ENCODE results near the gene SLC17A9. TPM values are rescaled to one million over a fixed set of nuclear protein-coding genes. Genes with fewer than 3 reads are reported as not detected.

SLC17A9 gene
- total RNA-seq, 5 donors from 2014 or later (not counting 1 experiment from before 2014, with no cell fraction given) = 5.3 to 8.8 (median 8.3) TPM

GRCh38 chr20:62998449-62998848 is 45.9 kb downstream of the SLC17A9 start:
- Histone ChIP-seq H3K27me3 (replicated peaks in 1 of 2; ENCODE audit: control insufficient read depth in 2 of 2, extremely low read depth in 1 of 2, insufficient read depth in 2 of 2, low read length in 1 of 2) (peaks cover 0 to 88% of the 10 kb centered on the region in 2 experiments), H3K9me3 (no peaks in the 10 kb centered on the region), H3K27ac (ENCODE audit: low read length) (no peak overlapping the region), H3K4me1 (ENCODE audit: control insufficient read depth in 1 of 2, extremely low read depth in 1 of 2, insufficient read depth in 2 of 2, low read length in 2 of 2) (peaks cover 0 to 8% of the 10 kb centered on the region in 2 experiments), H3K36me3 (ENCODE audit: control insufficient read depth in 2 of 2, extremely low read depth in 1 of 2, insufficient read depth in 1 of 2, low read length in 1 of 2) (no peaks in the 10 kb centered on the region), H3K4me3 (ENCODE audit: control insufficient read depth in 1 of 2, extremely low read depth in 1 of 2, low read length in 1 of 2) (no peak overlapping the region)
- H3K27me3 Mint-ChIP-seq = peaks cover 30 to 77% of the 10 kb centered on the region in 2 donors
- no peak overlapping the region for H3K4me3 Mint-ChIP-seq
- no peaks in the 10 kb centered on the region for H3K9me3 Mint-ChIP-seq
- H3K27ac Mint-ChIP-seq = no peak overlapping the region
- ATAC-seq (replicated peaks in 1 of 4) = no peak
- no peak for DNase-seq
- POLR2A ChIA-PET = no interaction called here
- WGBS (ENCODE audit: insufficient coverage) = 68% methylated on average over 5 of the region's 5 CpGs
- H3K36me3 Mint-ChIP-seq = no peaks in the 10 kb centered on the region
- peaks cover 0 to 5% (median 4%) of the 10 kb centered on the region in 3 donors for H3K4me1 Mint-ChIP-seq
- CTCF ChIA-PET = no interaction called here

- Histone ChIP-seq H3K4me1 (ENCODE audit: control insufficient read depth in 1 of 2, extremely low read depth in 1 of 2, insufficient read depth in 2 of 2, low read length in 2 of 2) (peaks cover 0 to 9% of the 10 kb centered on the region in 2 experiments), H3K27me3 (replicated peaks in 1 of 2; ENCODE audit: control insufficient read depth in 2 of 2, extremely low read depth in 1 of 2, insufficient read depth in 2 of 2, low read length in 1 of 2) (peaks cover 0 to 84% of the 10 kb centered on the region in 2 experiments), H3K27ac (ENCODE audit: low read length) (no peak overlapping the region), H3K9me3 (no peaks in the 10 kb centered on the region), H3K4me3 (ENCODE audit: control insufficient read depth in 1 of 2, extremely low read depth in 1 of 2, low read length in 1 of 2) (no peak overlapping the region), H3K36me3 (ENCODE audit: control insufficient read depth in 2 of 2, extremely low read depth in 1 of 2, insufficient read depth in 1 of 2, low read length in 1 of 2) (no peaks in the 10 kb centered on the region)
- ATAC-seq (replicated peaks in 1 of 4) = peak in 1 of 4 experiments; percentile 29
- Mint-ChIP-seq H3K36me3 (no peaks in the 10 kb centered on the region), H3K9me3 (no peaks in the 10 kb centered on the region), H3K27me3 (peaks cover 39 to 81% of the 10 kb centered on the region in 2 donors), H3K4me3 (no peak overlapping the region), H3K4me1 (peaks cover 3 to 10% (median 5%) of the 10 kb centered on the region in 3 donors), H3K27ac (no peak overlapping the region)
- ChIA-PET CTCF (no interaction called here), POLR2A (no interaction called here)
- 22% methylated on average over 14 of the region's 16 CpGs for WGBS (ENCODE audit: insufficient coverage)
- DNase-seq = no peak
Observed at GRCh38 chr20:62999580-62999979, 47.1 kb downstream of the SLC17A9 start.

- POLR2A ChIA-PET = no interaction called here
- H3K27ac Mint-ChIP-seq = no peak overlapping the region
- ATAC-seq (replicated peaks in 1 of 4) = no peak
- no peak for DNase-seq
- Histone ChIP-seq H3K27me3 (replicated peaks in 1 of 2; ENCODE audit: control insufficient read depth in 2 of 2, extremely low read depth in 1 of 2, insufficient read depth in 2 of 2, low read length in 1 of 2) (peaks cover 0 to 84% of the 10 kb centered on the region in 2 experiments), H3K27ac (ENCODE audit: low read length) (no peak overlapping the region), H3K4me3 (ENCODE audit: control insufficient read depth in 1 of 2, extremely low read depth in 1 of 2, low read length in 1 of 2) (no peak overlapping the region), H3K4me1 (ENCODE audit: control insufficient read depth in 1 of 2, extremely low read depth in 1 of 2, insufficient read depth in 2 of 2, low read length in 2 of 2) (peaks cover 0 to 13% of the 10 kb centered on the region in 2 experiments), H3K9me3 (no peaks in the 10 kb centered on the region), H3K36me3 (ENCODE audit: control insufficient read depth in 2 of 2, extremely low read depth in 1 of 2, insufficient read depth in 1 of 2, low read length in 1 of 2) (no peaks in the 10 kb centered on the region)
- no peaks in the 10 kb centered on the region for H3K36me3 Mint-ChIP-seq
- peaks cover 4 to 12% (median 5%) of the 10 kb centered on the region in 3 donors for H3K4me1 Mint-ChIP-seq
- H3K9me3 Mint-ChIP-seq = no peaks in the 10 kb centered on the region
- peaks cover 40 to 81% of the 10 kb centered on the region in 2 donors for H3K27me3 Mint-ChIP-seq
- H3K4me3 Mint-ChIP-seq = no peak overlapping the region
- CTCF ChIA-PET = no interaction called here
- WGBS (ENCODE audit: insufficient coverage) = 83% methylated on average over 13 of the region's 14 CpGs
Observed at GRCh38 chr20:63000036-63000435, 47.5 kb downstream of the SLC17A9 start.

GRCh38 chr20:63000958-63001357 is 48.4 kb downstream of the SLC17A9 start:
- no peaks in the 10 kb centered on the region for H3K9me3 ChIP-seq
- Mint-ChIP-seq H3K4me3 (no peak overlapping the region), H3K36me3 (no peaks in the 10 kb centered on the region), H3K27ac (no peak overlapping the region), H3K9me3 (no peaks in the 10 kb centered on the region), H3K27me3 (peaks cover 40 to 80% of the 10 kb centered on the region in 2 donors), H3K4me1 (peaks cover 5 to 14% (median 8%) of the 10 kb centered on the region in 3 donors)
- no peak for ATAC-seq (replicated peaks in 1 of 4)
- H3K4me3 ChIP-seq (ENCODE audit: control insufficient read depth in 1 of 2, extremely low read depth in 1 of 2, low read length in 1 of 2) = no peak overlapping the region
- 80% methylated on average over 4 of the region's 11 CpGs for WGBS (ENCODE audit: insufficient coverage)
- H3K4me1 ChIP-seq (ENCODE audit: control insufficient read depth in 1 of 2, extremely low read depth in 1 of 2, insufficient read depth in 2 of 2, low read length in 2 of 2) = peaks cover 0 to 22% of the 10 kb centered on the region in 2 experiments
- no peak overlapping the region for H3K27ac ChIP-seq (ENCODE audit: low read length)
- H3K27me3 ChIP-seq (replicated peaks in 1 of 2; ENCODE audit: control insufficient read depth in 2 of 2, extremely low read depth in 1 of 2, insufficient read depth in 2 of 2, low read length in 1 of 2) = peaks cover 0 to 86% of the 10 kb centered on the region in 2 experiments
- DNase-seq = no peak
- POLR2A ChIA-PET = no interaction called here
- CTCF ChIA-PET = no interaction called here
- H3K36me3 ChIP-seq (ENCODE audit: control insufficient read depth in 2 of 2, extremely low read depth in 1 of 2, insufficient read depth in 1 of 2, low read length in 1 of 2) = no peaks in the 10 kb centered on the region

- Histone ChIP-seq H3K27me3 (replicated peaks in 1 of 2; ENCODE audit: control insufficient read depth in 2 of 2, extremely low read depth in 1 of 2, insufficient read depth in 2 of 2, low read length in 1 of 2) (peaks cover 0 to 83% of the 10 kb centered on the region in 2 experiments), H3K4me3 (ENCODE audit: control insufficient read depth in 1 of 2, extremely low read depth in 1 of 2, low read length in 1 of 2) (no peak overlapping the region), H3K9me3 (no peaks in the 10 kb centered on the region), H3K27ac (ENCODE audit: low read length) (no peak overlapping the region), H3K36me3 (ENCODE audit: control insufficient read depth in 2 of 2, extremely low read depth in 1 of 2, insufficient read depth in 1 of 2, low read length in 1 of 2) (no peaks in the 10 kb centered on the region), H3K4me1 (ENCODE audit: control insufficient read depth in 1 of 2, extremely low read depth in 1 of 2, insufficient read depth in 2 of 2, low read length in 2 of 2) (peaks cover 0 to 34% of the 10 kb centered on the region in 2 experiments)
- Mint-ChIP-seq H3K27me3 (peaks cover 40 to 77% of the 10 kb centered on the region in 2 donors), H3K27ac (no peak overlapping the region), H3K4me1 (peaks cover 5 to 15% (median 8%) of the 10 kb centered on the region in 3 donors), H3K9me3 (no peaks in the 10 kb centered on the region), H3K36me3 (no peaks in the 10 kb centered on the region), H3K4me3 (no peak overlapping the region)
- 85% methylated on average over 9 of the region's 11 CpGs for WGBS (ENCODE audit: insufficient coverage)
- CTCF ChIA-PET = no interaction called here
- DNase-seq (no peak), ATAC-seq (replicated peaks in 1 of 4) (no peak)
- POLR2A ChIA-PET = interaction anchor here in 1 of 2 donors (0.6 kb wide), 1 partner anchor 463 kb away, joined by 3 read pairs; no protein-coding TSS in a partner anchor
Observed at GRCh38 chr20:63002511-63002910, 50.0 kb downstream of the SLC17A9 start.

GRCh38 chr20:63003546-63003945 is 51.0 kb downstream of the SLC17A9 start:
- no peaks in the 10 kb centered on the region for H3K9me3 ChIP-seq
- ChIA-PET POLR2A (no interaction called here), CTCF (interaction anchor here in 1 of 2 donors (0.8 kb wide), 1 partner anchor 26 kb away, joined by 3 read pairs; no protein-coding TSS in a partner anchor)
- no peak overlapping the region for H3K27ac ChIP-seq (ENCODE audit: low read length)
- H3K4me1 Mint-ChIP-seq = peaks cover 10 to 24% (median 15%) of the 10 kb centered on the region in 3 donors
- DNase-seq (no peak), ATAC-seq (replicated peaks in 1 of 4) (no peak)
- H3K4me3 Mint-ChIP-seq = no peak overlapping the region
- peaks cover 0 to 83% of the 10 kb centered on the region in 2 experiments for H3K27me3 ChIP-seq (replicated peaks in 1 of 2; ENCODE audit: control insufficient read depth in 2 of 2, extremely low read depth in 1 of 2, insufficient read depth in 2 of 2, low read length in 1 of 2)
- 16% methylated on average over 7 of the region's 13 CpGs for WGBS (ENCODE audit: insufficient coverage)
- H3K4me3 ChIP-seq (ENCODE audit: control insufficient read depth in 1 of 2, extremely low read depth in 1 of 2, low read length in 1 of 2) = no peak overlapping the region
- no peaks in the 10 kb centered on the region for H3K36me3 Mint-ChIP-seq
- H3K4me1 ChIP-seq (ENCODE audit: control insufficient read depth in 1 of 2, extremely low read depth in 1 of 2, insufficient read depth in 2 of 2, low read length in 2 of 2) = peaks cover 0 to 45% of the 10 kb centered on the region in 2 experiments
- H3K27ac Mint-ChIP-seq = peak overlapping the region in 1 of 2 donors; percentile 10
- peaks cover 42 to 77% of the 10 kb centered on the region in 2 donors for H3K27me3 Mint-ChIP-seq
- no peaks in the 10 kb centered on the region for H3K9me3 Mint-ChIP-seq
- no peaks in the 10 kb centered on the region for H3K36me3 ChIP-seq (ENCODE audit: control insufficient read depth in 2 of 2, extremely low read depth in 1 of 2, insufficient read depth in 1 of 2, low read length in 1 of 2)

Measured in T-cell (primary cell).